GM21367 (cell line): ENCODE results near the gene BBC3.

Source experiments
- ATAC-seq: cut with Tn5 transposase; IDR thresholded peaks from one replicate; pipeline ENCODE4 v1.9.1; 2021; ENCODE audit not compliant: unreplicated experiment

BBC3 gene

DNA sequence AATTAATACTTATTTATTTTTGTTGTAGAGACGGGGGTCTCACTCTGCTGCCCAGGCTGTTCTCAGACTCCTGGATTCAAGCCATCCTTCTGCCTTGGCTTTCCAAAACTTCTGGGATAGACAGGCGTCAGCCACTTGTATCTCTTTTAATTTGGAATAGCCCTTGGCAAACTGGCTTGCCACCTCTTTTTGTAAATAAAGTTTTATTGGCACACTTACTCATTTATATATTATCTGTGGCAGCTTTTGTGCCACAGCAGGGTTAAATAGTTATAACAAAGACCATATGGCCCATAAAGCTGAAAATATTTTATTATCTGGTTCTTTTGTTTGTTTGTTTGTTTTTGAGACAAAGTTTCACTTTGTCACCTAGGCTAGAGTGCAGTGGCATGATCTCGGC, 30.5 kb downstream of the BBC3 start:
- no peak for ATAC-seq

DNA sequence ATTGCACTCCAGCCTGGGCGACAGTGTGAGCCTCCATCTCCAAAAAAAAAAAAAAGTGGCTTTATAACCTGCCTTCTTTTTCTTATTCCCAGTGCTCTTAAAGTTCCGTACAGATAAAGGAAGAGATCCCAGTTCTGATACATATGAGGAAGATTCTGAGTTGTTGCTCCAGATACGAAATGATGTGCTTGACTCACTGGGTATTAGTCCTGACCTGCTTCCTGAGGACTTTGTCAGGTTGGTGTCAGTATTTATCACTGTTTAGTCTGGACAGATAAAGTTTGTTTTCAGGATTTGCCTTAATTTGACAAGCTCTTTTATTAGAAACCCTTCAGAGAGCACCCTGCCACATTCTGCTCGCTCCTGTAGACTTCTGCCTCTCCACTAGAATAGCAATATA, 33.9 kb downstream of the BBC3 start:
- ATAC-seq = no peak

DNA sequence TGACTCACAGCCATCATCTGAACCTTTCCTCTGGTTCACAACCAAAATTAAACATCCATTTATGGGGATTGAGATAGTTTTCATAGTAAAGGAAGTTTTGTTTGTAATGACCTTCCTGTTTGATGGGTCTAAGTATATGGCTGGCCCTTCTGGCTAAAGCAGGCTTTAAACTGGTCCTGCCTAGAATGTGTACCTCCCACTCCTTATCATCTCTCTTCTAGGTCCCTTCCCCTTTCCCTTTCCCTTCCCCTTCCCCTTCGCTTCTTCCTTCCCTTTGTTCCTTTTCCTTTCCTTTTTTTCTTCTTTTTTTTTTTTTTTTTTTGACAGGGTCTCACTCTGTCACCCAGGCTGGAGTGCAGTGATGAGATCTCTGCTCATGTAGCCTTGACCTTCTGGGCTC, 35.6 kb downstream of the BBC3 start:
- ATAC-seq = no peak

GRCh38 chr19:47190167-47190727, 40.8 kb downstream of the BBC3 start:
- no peak for ATAC-seq

GRCh38 chr19:47188507-47189033, 42.4 kb downstream of the BBC3 start:
- no peak for ATAC-seq

DNA sequence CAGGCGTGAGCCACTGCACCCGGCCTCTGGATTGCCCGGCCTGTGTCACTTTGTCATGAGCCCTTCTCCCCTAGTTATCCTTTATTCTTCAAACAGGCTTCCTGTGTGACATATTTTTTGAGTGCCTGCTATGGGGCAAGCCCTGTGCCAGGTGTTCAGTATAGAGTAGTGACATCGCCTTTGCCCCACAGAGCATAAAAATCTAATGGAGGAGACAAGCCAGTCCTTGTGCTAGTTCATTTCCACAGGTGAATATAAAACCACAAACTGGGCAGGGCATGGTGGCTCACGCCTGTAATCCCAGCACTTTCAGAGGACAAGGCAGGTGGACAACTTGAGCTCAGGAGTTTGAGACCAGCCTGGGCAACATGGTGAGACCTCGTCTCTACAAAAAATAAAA, 43.2 kb downstream of the BBC3 start:
- ATAC-seq = no peak

DNA sequence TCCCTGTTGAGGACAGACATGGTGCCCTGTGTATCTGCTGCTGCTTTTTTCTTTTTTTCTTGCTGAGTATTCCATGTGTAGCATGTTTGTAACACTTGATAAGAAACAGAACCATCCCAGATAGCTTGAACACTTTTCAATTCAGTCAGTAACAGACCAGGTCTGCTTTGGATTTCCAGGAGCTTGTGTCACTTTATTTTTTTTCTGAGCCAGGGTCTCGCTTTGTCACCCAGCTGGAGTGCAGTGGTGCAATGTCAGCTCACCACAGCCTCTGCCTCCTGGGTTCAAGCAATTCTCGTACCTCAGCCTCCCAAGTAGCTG, 43.7 kb downstream of the BBC3 start:
- ATAC-seq = no peak

DNA sequence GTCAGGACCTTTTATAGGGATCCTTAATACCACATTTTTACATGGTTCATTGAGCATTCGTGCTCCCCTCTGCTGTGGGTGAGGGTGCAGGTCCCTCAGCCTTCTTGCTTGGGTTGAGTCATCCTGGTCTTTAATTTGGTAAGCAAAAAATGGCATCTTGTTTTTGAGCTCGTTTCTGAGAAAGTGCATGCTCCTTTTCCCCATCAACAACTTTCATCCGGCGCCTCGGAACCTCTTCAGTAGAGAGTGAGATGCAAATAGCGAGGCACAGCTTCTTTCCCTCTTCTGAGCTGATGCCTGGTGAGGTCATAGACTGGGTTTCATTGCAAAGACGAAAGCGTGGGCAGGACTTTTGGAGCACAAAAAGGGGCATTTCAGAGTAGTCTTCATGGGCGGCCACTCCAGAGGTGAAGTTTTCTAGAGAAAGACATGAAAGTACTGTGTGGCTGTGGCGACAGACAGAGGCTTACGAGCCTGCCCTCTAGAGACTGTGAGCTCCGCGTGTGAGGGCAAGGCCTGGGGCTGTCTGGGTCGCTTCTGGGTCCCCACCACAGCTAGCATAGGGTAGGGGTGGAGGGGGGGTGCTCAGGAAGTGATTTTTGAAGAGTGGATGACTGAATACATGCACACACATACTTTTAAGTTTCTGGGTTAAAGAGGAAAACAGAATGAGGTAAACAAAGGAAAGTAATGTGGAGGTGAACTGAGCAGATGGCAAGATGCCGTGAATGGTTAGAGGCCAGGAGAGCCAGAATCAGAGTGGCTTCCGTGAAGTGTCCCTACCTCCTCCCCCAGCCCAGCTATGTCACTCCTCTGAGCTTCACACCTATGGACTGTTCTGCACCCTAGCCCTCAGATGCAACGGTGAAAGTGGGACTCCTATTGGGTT, 44.3 kb downstream of the BBC3 start:
- peak; percentile 86 for ATAC-seq

DNA sequence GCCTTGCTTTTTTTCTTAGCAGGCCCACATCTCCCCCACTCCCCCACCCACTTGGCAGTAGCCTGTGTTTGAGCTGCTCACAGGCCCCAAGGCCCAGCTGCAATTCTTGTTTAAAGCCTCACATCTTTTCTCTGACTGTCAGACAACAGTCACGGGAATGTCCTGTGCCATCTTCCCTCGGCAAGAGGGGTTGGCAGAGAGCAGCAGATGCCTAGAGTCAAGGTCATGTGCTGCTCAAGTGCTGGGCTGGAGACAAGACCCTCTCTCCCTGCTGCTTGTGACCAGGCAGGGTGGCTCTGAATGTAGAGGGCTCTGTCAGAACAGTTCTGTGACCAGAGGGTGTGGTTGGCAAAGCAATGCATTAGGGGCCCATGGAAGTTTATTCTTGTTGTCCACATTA, 47.4 kb downstream of the BBC3 start:
- no peak for ATAC-seq

DNA sequence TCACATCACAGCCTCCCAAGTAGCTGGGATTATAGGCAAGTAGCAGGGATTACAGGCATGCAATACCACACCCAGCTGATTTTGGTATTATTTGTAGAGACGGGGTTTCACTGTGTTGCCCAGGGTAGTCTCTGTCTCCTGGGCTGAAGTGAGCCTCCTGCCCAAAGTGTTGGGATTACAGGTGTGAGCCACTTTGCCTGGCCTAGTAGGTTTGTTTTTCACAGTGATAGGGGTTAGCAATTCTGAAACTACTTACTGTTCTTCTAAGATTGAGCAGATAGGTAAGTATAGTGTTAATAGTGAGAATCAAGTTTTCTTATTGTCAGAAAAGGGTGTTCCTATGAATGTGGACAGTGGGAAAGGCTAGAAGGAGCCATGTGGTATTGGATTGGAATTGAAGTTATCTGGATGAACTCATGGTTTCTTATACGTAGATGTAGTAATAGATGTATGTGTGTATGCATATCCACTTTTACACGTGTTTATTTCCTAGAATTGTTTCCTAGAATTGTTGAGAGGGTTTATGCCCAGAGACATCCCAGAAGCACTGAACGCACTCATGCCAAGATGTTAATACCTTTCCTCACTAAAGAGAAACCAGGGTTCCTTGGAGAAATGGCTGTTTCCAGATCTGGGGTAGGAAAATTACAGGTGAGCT, 51.2 kb downstream of the BBC3 start:
- no peak for ATAC-seq

DNA sequence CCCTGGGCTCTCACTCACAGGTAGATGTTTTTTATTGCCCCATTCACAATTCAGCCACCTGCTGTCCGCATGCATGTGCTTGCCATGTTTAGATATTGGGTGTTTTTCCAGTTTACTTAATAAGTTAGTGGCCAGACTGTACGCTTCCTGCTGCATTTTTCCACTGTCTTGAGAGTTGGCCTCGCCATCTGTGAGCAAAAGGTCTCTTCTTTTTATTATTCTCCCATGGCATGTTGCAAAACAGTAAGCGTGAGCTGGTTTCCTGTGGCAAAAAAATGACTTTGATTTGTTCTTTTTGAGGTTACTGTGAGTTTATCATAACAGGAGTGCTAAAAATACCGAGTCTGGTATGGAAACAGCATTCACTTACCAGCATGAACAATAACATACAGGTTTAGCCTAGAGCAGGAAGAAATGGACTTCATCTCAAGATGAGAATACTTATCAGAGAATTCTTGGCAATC, 54.3 kb downstream of the BBC3 start:
- ATAC-seq = no peak

- ATAC-seq = no peak
These were observed 54.9 kb downstream of the BBC3 start for GRCh38 chr19:47176071-47176626.

DNA sequence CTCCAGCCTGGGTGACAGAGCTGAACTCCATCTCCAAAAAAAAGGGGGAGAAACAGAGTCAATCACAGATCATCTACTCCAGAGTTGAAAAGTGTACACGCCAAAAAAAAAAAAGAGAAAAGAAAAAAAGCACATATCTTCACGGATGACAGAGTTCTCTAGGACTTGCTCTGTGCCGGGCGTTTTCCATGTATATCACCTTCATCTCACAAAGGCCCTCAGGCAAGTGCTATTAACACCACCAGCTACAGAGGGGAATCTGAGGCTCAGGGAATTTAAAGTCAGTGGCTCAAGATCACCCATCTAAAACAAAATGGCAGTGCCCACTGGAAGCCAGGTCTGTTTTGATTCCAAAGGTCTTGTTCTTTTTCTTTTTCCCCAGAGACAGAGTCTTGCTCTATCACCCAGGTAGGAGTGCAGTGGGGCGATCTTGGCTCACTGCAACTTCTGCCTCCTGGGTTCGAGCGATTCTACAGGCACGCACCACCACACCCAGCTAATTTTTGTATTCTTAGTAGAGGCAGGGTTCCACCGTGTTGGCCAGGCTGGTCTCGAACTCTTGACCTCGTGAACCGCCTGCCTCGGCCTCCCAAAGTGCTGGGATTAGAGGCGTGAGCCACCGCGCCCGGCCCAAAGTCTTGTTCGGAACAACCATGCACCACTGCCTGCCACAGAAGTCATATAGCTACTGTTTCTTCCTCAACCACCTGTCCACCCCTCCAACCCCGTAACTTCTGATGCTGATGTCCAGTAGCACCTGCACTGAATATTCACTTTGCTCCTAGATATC, 58.1 kb downstream of the BBC3 start:
- ATAC-seq = no peak
